ENCODE measurements around the gene POMGNT2.

DNA sequence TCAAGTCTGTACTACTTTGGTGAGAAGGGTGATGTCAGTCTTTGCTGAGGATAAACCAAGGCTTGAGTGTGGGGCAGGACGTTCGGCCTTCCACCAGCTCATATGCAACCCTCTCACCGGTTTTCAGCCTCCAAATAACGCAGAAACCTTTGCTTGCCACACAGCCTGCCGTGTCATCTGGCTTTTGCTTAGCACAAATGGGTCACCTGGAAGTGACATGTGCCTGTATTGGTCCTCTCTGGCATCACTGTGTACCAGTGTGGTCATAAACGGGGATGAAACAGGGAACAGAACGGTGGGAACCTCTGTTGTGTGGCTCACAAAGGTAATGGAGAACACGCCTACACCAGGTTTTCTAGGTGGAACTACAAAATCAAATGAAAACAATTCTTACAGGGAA is 7.1 kb downstream of the POMGNT2 start:
- TF ChIP-seq, protein P1, sequence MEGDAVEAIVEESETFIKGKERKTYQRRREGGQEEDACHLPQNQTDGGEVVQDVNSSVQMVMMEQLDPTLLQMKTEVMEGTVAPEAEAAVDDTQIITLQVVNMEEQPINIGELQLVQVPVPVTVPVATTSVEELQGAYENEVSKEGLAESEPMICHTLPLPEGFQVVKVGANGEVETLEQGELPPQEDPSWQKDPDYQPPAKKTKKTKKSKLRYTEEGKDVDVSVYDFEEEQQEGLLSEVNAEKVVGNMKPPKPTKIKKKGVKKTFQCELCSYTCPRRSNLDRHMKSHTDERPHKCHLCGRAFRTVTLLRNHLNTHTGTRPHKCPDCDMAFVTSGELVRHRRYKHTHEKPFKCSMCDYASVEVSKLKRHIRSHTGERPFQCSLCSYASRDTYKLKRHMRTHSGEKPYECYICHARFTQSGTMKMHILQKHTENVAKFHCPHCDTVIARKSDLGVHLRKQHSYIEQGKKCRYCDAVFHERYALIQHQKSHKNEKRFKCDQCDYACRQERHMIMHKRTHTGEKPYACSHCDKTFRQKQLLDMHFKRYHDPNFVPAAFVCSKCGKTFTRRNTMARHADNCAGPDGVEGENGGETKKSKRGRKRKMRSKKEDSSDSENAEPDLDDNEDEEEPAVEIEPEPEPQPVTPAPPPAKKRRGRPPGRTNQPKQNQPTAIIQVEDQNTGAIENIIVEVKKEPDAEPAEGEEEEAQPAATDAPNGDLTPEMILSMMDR (IDR thresholded peaks at IDR 0.05), result no peak
- no peak for TF ChIP-seq POLR2A (IDR thresholded peaks at IDR 0.05)
